GM12891 (cell line): ENCODE measurements around the gene BCL2L12.

ENCODE experiments used
- POLR2A ChIP-seq: IDR thresholded peaks from 2 replicates; pipeline ENCODE4 v1.6.1; 2011; ENCODE audit warnings: low read depth, low read length, control low read depth
- TAF1 ChIP-seq: IDR thresholded peaks from 2 replicates; pipeline ENCODE4 v1.6.1; 2011; ENCODE audit warnings: low read depth, low read length, control low read depth

DNA sequence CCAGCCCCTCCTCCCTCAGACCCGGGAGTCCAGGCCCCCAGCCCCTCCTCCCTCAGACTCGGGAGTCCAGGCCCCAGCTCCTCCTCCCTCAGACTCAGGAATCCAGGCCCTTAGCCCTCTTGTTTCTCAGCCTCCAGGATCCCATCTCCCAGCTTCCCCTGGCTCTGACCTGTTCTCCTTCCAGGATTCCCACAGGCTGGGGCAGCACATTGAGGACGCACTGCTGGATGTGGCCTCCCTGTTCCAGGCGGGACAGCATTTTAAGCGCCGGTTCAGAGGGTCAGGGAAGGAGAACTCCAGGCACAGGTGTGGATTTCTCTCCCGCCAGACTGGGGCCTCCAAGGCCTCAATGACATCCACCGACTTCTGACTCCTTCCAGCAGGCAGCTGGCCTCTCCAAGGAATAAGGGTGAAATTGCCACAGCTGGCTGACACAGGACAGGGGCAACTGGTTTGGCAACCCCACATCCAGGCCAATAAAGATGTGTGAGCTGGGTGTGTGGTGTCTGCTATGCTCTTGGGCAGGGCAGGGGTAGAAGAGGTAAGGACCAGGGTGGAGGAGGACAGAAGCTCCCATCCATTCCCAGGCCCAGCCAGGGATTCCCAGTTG is 47.6 kb downstream of the BCL2L12 start:
- TF ChIP-seq POLR2A (no peak), TAF1 (no peak)
